Measurements from ENCODE around the gene ZCCHC4. TPM values are rescaled to one million over a fixed set of nuclear protein-coding genes. Genes with fewer than 3 reads are reported as not detected.

ZCCHC4 gene
- 1 to 10 TPM; 3.8 to 9.2 (median 4.6) TPM for polyA plus RNA-seq

GRCh38 chr4:25312496-25313200 lies at the start of gene ZCCHC4:
Gene ZCCHC4, plus strand, starts transcription at chr4:25312774. Its CDS starts 36 bp downstream, at chr4:25312810.
- H3K27me3 Mint-ChIP-seq (ENCODE audit: low read depth in 3 of 3) = peaks cover 2 to 5% (median 3%) of the 10 kb centered on the region in 3 donors
- H3K36me3 Mint-ChIP-seq = peaks cover 0 to 11% (median under 1%) of the 10 kb centered on the region in 3 donors
- no peaks in the 10 kb centered on the region for H3K9me3 Mint-ChIP-seq
- H3K4me3 Mint-ChIP-seq = peak within 1 kb of the TSS; percentile 98 to 100 (median 99)
- H3K27ac Mint-ChIP-seq = peak within 1 kb of the TSS; percentile 81 to 98 (median 95)
- DNase-seq = peak; percentile 90 to 93 (median 92)
- H3K4me1 Mint-ChIP-seq = peaks cover 19 to 23% of the 10 kb centered on the region in 2 donors

DNA sequence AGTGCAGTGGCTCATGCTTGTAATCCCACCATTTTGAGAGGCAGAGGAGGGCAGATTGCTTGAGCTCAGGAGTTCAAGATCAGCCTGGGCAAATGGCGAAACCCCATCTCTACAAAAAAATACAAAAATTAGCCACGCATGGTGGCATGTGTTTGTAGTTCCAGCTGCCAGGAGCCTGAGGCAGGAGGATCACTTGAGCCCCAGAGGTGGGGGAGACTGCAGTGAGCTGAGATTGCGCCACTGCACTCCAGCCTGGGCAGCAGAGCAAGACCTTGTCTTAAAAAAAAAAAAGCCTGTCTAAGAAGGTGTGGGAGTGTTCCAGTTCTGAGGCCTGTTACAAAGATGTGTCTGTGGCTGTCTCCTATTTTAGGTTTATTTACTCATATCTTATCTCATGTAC lies 40.7 kb upstream of the ZCCHC4 start:
- no peak for DNase-seq
- no peaks in the 10 kb centered on the region for H3K9me3 Mint-ChIP-seq
- peaks cover 15 to 36% (median 19%) of the 10 kb centered on the region in 3 donors for H3K36me3 Mint-ChIP-seq
- no peak overlapping the region for H3K27ac Mint-ChIP-seq
- H3K4me3 Mint-ChIP-seq = no peak overlapping the region
- H3K27me3 Mint-ChIP-seq (ENCODE audit: low read depth in 3 of 3) = no peaks in the 10 kb centered on the region
- no peaks in the 10 kb centered on the region for H3K4me1 Mint-ChIP-seq

- Mint-ChIP-seq H3K36me3 (peaks cover 0 to 21% (median 7%) of the 10 kb centered on the region in 3 donors), H3K27me3 (ENCODE audit: low read depth in 3 of 3) (peaks cover 0 to 3% (median 2%) of the 10 kb centered on the region in 3 donors), H3K4me1 (no peaks in the 10 kb centered on the region), H3K27ac (no peak overlapping the region), H3K4me3 (no peak overlapping the region), H3K9me3 (no peaks in the 10 kb centered on the region)
- no peak for DNase-seq
Measured at GRCh38 chr4:25280210-25280609, 32.4 kb upstream of the ZCCHC4 start.

DNA sequence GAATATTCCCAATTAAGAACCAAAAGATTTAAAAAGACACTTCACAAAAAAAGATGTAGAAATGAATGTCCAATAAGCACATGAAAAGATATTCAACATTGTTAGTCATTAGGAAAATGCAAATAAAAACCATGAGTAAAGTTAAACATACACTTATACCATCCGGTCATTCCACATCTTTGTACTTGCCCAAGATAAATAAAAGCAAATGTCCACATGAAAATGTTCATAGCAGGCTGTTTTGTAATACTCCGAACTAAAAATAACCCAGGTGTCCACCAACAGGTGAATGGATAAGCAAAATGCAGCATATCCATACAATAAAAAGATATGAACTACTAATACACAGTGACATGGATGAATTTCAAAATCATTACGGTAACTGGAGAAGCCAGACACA lies 28.6 kb upstream of the ZCCHC4 start:
- H3K4me3 Mint-ChIP-seq = no peak overlapping the region
- H3K9me3 Mint-ChIP-seq = peaks cover 1 to 10% (median 9%) of the 10 kb centered on the region in 6 donors
- H3K36me3 Mint-ChIP-seq = peaks cover 12 to 19% (median 12%) of the 10 kb centered on the region in 3 donors
- H3K4me1 Mint-ChIP-seq = no peaks in the 10 kb centered on the region
- no peak overlapping the region for H3K27ac Mint-ChIP-seq
- peaks cover 3 to 12% (median 4%) of the 10 kb centered on the region in 3 donors for H3K27me3 Mint-ChIP-seq (ENCODE audit: low read depth in 3 of 3)
- DNase-seq = no peak

DNA sequence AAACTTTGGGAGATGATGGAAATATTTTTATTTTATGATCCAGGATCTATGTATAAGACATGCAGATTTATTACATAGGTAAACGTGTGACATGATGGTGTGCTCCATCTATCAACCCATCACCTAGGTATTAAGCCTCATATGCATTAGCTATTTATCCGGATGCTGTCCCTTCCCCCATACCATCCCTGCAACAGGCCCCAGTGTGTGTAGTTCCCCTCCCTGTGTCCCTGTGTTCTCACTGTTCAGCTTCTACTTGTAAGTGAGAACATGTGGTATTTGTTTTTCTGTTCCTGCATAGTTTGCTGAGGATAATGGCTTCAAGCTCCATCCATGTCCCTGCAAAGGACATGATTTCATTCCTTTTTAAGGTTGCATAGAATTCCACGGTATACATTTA lies 28.1 kb upstream of the ZCCHC4 start:
- peaks cover 12 to 19% (median 12%) of the 10 kb centered on the region in 3 donors for H3K36me3 Mint-ChIP-seq
- no peak overlapping the region for H3K4me3 Mint-ChIP-seq
- H3K27me3 Mint-ChIP-seq (ENCODE audit: low read depth in 3 of 3) = peaks cover 3 to 12% (median 4%) of the 10 kb centered on the region in 3 donors
- no peaks in the 10 kb centered on the region for H3K4me1 Mint-ChIP-seq
- DNase-seq = no peak
- no peak overlapping the region for H3K27ac Mint-ChIP-seq
- peaks cover 1 to 11% (median 9%) of the 10 kb centered on the region in 6 donors for H3K9me3 Mint-ChIP-seq

DNA sequence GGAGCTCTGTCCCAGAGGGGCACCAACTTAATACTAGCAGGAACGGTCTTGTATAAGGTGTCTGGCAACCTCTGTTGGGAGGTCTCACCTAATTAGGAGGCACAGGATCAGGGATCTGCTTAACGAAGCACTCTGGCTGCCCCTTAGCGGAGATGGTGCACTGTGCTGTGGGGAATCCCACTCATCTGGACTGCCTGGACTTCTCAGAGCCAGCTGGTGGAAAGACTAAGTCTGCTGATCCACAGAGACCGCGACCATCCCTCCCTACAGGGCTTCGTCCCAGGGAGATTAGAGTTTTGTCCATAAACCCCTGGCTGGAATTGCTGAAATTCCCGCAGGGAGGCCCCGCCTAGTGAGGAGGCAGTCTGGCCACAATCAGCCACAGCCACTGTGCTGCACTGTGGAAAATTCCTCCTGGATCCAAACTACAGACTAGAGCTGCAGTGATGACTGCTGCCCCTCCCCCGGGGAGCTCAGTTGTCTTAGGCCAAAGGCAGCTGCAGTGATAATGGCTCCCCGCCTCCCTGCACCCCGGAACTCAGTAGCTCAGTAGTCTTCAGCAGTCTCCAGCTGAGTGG lies 22.0 kb upstream of the ZCCHC4 start:
- Mint-ChIP-seq H3K4me1 (no peaks in the 10 kb centered on the region), H3K9me3 (peaks cover 1 to 12% (median 9%) of the 10 kb centered on the region in 6 donors), H3K36me3 (peaks cover 6 to 12% (median 11%) of the 10 kb centered on the region in 3 donors), H3K4me3 (no peak overlapping the region), H3K27ac (no peak overlapping the region), H3K27me3 (ENCODE audit: low read depth in 3 of 3) (peaks cover 2 to 10% (median 3%) of the 10 kb centered on the region in 3 donors)
- DNase-seq = no peak

GRCh38 chr4:25291158-25291733 lies 21.3 kb upstream of the ZCCHC4 start:
- Mint-ChIP-seq H3K36me3 (peaks cover 6 to 12% (median 11%) of the 10 kb centered on the region in 3 donors), H3K4me1 (no peaks in the 10 kb centered on the region), H3K27me3 (ENCODE audit: low read depth in 3 of 3) (peaks cover 2 to 7% (median 3%) of the 10 kb centered on the region in 3 donors), H3K9me3 (peaks cover 1 to 12% (median 9%) of the 10 kb centered on the region in 6 donors), H3K4me3 (no peak overlapping the region), H3K27ac (no peak overlapping the region)
- DNase-seq = no peak

- DNase-seq = no peak
- H3K4me3 Mint-ChIP-seq = no peak overlapping the region
- no peaks in the 10 kb centered on the region for H3K36me3 Mint-ChIP-seq
- no peaks in the 10 kb centered on the region for H3K9me3 Mint-ChIP-seq
- H3K4me1 Mint-ChIP-seq = no peaks in the 10 kb centered on the region
- no peak overlapping the region for H3K27ac Mint-ChIP-seq
- peaks cover 0 to 8% (median 2%) of the 10 kb centered on the region in 3 donors for H3K27me3 Mint-ChIP-seq (ENCODE audit: low read depth in 3 of 3)
Measured at GRCh38 chr4:25297528-25298242, 14.9 kb upstream of the ZCCHC4 start.

DNA sequence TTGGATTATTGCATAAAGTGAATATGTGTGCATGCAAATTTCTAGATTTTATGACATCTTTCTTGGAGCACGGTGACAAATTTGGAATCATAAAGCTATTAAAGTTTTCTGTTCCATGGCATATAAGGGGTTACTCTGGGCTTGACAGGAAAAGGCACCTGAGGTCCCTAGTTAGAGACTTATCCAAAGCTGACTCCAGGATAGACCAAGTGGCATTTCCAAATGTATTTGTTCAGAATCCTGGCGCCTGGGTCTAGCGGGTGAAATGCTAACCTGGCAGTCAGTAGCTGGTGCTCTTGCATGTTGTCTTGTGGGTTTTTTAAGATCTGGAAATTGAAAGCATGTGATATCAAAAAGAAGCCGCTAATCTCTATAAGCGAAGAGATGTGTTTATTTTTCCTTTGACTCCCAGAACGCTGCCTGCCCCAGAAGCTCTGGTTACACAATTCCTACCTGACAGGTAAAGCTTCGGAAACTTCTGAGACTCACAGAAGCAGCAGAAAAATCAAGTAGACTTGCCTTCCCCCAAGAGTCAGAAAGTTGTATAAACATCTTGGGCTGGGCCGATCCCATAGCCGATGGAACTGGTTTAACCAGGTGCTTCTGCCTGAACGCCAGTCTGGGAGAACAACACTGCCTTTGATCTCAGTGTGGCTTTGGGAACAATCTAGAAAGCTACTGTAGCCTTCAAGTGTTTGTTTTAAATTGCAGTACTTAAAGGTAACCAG lies 12.9 kb upstream of the ZCCHC4 start:
- peaks cover 2 to 11% (median 2%) of the 10 kb centered on the region in 3 donors for H3K27me3 Mint-ChIP-seq (ENCODE audit: low read depth in 3 of 3)
- H3K4me3 Mint-ChIP-seq = no peak overlapping the region
- no peak overlapping the region for H3K27ac Mint-ChIP-seq
- H3K36me3 Mint-ChIP-seq = no peaks in the 10 kb centered on the region
- H3K4me1 Mint-ChIP-seq = no peaks in the 10 kb centered on the region
- H3K9me3 Mint-ChIP-seq = no peaks in the 10 kb centered on the region
- no peak for DNase-seq

DNA sequence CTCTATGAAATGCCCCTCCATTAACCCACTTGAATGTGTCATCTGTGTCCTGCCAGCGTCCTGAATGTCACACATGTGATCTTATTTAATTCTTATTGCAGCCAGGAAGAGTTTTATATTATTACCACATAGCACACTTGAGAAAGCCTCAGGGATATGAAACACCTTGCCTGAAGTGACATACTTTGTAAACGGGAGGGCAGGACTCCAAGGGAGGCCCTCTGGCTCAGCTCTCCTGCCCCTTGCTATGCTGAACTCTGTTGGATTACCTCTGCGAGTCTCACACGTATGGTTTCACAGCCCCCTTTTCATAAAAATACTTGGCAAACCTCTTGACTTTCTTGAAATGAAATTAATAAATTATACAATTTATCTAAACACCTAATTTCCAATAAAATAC lies 11.1 kb upstream of the ZCCHC4 start:
- Mint-ChIP-seq H3K27ac (no peak overlapping the region), H3K36me3 (no peaks in the 10 kb centered on the region), H3K4me1 (no peaks in the 10 kb centered on the region), H3K4me3 (no peak overlapping the region), H3K9me3 (no peaks in the 10 kb centered on the region), H3K27me3 (ENCODE audit: low read depth in 3 of 3) (peaks cover 2 to 11% (median 2%) of the 10 kb centered on the region in 3 donors)
- no peak for DNase-seq

DNA sequence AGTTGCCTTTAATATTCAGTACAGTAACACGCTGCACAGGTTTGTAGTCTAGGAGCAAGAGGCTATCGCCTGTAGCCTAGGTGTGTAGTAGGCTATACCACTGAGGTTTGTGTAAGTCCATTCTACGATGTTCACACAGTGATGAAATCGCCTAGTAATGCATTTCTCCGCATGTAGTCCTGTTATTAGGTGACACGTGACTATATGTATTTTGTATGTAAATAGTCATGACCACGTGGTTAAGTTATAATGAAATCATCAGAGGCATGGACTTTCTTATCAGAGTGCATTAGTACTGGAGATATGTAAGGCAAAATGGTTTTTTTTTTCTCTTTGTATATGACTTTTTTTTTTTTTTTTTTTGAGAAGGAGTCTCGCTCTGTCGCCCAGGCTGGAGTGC lies 9.9 kb upstream of the ZCCHC4 start:
- H3K27ac Mint-ChIP-seq = no peak overlapping the region
- H3K4me3 Mint-ChIP-seq = no peak overlapping the region
- no peak for DNase-seq
- H3K4me1 Mint-ChIP-seq = no peaks in the 10 kb centered on the region
- no peaks in the 10 kb centered on the region for H3K36me3 Mint-ChIP-seq
- no peaks in the 10 kb centered on the region for H3K9me3 Mint-ChIP-seq
- peaks cover 2 to 13% (median 2%) of the 10 kb centered on the region in 3 donors for H3K27me3 Mint-ChIP-seq (ENCODE audit: low read depth in 3 of 3)

DNA sequence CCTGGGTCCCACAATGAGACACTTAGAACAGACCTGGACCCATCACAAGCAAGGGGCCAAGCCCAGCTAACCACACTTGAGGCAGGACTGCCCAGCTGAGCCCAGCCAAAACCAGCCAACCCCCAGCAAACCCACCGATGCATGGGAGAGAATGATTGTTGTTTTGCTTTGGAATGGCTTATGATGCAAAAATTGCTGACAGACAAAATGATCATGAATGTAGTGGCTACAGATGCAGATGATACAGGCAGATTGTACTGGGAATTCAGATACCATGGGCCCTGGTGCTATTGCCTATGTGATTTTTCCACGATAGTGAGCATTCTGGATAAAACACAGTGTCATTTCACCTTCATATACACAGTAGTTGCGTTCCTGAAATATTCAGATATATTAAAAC lies 9.0 kb upstream of the ZCCHC4 start:
- Mint-ChIP-seq H3K4me1 (no peaks in the 10 kb centered on the region), H3K36me3 (no peaks in the 10 kb centered on the region), H3K27me3 (ENCODE audit: low read depth in 3 of 3) (peaks cover 0 to 16% (median 5%) of the 10 kb centered on the region in 3 donors), H3K27ac (no peak overlapping the region), H3K9me3 (no peaks in the 10 kb centered on the region), H3K4me3 (no peak overlapping the region)
- no peak for DNase-seq

- no peak overlapping the region for H3K4me3 Mint-ChIP-seq
- H3K4me1 Mint-ChIP-seq = no peaks in the 10 kb centered on the region
- no peaks in the 10 kb centered on the region for H3K36me3 Mint-ChIP-seq
- H3K27me3 Mint-ChIP-seq (ENCODE audit: low read depth in 3 of 3) = peaks cover 0 to 10% (median 7%) of the 10 kb centered on the region in 3 donors
- no peaks in the 10 kb centered on the region for H3K9me3 Mint-ChIP-seq
- H3K27ac Mint-ChIP-seq = no peak overlapping the region
- DNase-seq = no peak
Measured at GRCh38 chr4:25306518-25307057, 6.0 kb upstream of the ZCCHC4 start.

Measured in immature natural killer cell (primary cell).